Testis (tissue), 3 donors: ENCODE results near the gene TBX2. TPM values are rescaled to one million over a fixed set of nuclear protein-coding genes. Genes with fewer than 3 reads are reported as not detected.

Experiments
- DNase-seq: peaks from one replicate; pipeline ENCODE4 v3.0.0-alpha.2; 2019
- H3K27ac ChIP-seq, 2 donors: fragments of 200-600 bp; sonication (generic); one replicate each; pipeline ENCODE4 v1.5.1; 2019
- H3K27me3 ChIP-seq: fragments of 200-600 bp; sonication (generic); one replicate; pipeline ENCODE4 v1.5.1; 2019
- H3K36me3 ChIP-seq: fragments of 200-600 bp; sonication (generic); one replicate; pipeline ENCODE4 v1.5.1; 2017; ENCODE audit warnings: low read depth; ENCODE audit errors: missing control alignments
- H3K4me1 ChIP-seq: fragments of 200-600 bp; sonication (generic); one replicate; pipeline ENCODE4 v1.5.1; 2019
- H3K4me3 ChIP-seq, 2 donors: fragments of 200-600 bp; sonication (generic); one replicate each; pipeline ENCODE4 v1.5.1; 2017 to 2019
- H3K9me3 ChIP-seq: fragments of 200-600 bp; sonication (generic); one replicate; pipeline ENCODE4 v1.5.1; 2017
- CTCF ChIP-seq, 3 experiments: fragments of 450-650 bp in 2 of 3; fragments of 200-600 bp in 1 of 3; sonication (generic) in 1 of 3; IDR thresholded peaks; one replicate each; pipeline ENCODE4 v1.5.1; 2016 to 2019; ENCODE audit warnings: antibody characterized with exemption in 3 of 3, mild to moderate bottlenecking in 2 of 3, moderate library complexity in 1 of 3
- POLR2A ChIP-seq: fragments of 450-650 bp; IDR thresholded peaks from one replicate; pipeline ENCODE4 v1.6.1; 2017; ENCODE audit warnings: antibody characterized with exemption, mild to moderate bottlenecking, moderate library complexity
- WGBS, 2 donors: methylation state at CpG; one replicate each; pipeline ENCODE4 v1.1.5; 2018; 5-methylcytosine and 5-hydroxymethylcytosine counted together
- intact Hi-C: fragments of 100-400 bp; cut with DNase I; formaldehyde crosslinking; loops from one replicate; pipeline ENCODE4 v1.15.1; 2023; ENCODE audit warnings: low total_unique reads
- polyA plus RNA-seq: library from polyadenylated mRNA; stranded (reverse); fragments of 350-450 nt; fragmentation: Illumina TruSeq; extraction: RNeasy Lipid Tissue Mini Kit (QIAGEN cat#74804); gene quantifications from one replicate; pipeline ENCODE4 v1.2.3, GENCODE V29; 2014; ENCODE audit warnings: low read depth, low replicate concordance; ENCODE audit not compliant: insufficient read depth
- total RNA-seq, 2 donors: library from RNA; depleted of rRNA; stranded (reverse); fragments of >200 nt; gene quantifications; one replicate each; pipeline ENCODE4 v1.2.3, GENCODE V29; 2016

Gene TBX2
- total and polyA plus RNA-seq, 3 donors from 2014 or later: 14.8 to 29.6 (median 20.1) TPM

GRCh38 chr17:61390479-61390791, 9.2 kb upstream of the TBX2 start:
- no peak for DNase-seq
- intact Hi-C loops: loop anchor here (5.0 kb wide), 1 partner anchor 388 kb away; no protein-coding TSS in a partner anchor
- H3K4me1 ChIP-seq: peaks cover 22% of the 10 kb centered on the region
- H3K36me3 ChIP-seq: no peaks in the 10 kb centered on the region
- H3K4me3 ChIP-seq: no peak overlapping the region
- no peak overlapping the region for H3K27ac ChIP-seq
- H3K27me3 ChIP-seq: no peaks in the 10 kb centered on the region
- no peak for TF ChIP-seq POLR2A
- TF ChIP-seq CTCF (IDR thresholded peaks at IDR 0.05): no peak
- H3K9me3 ChIP-seq: no peaks in the 10 kb centered on the region
- 51 to 76% methylated on average over 2 to 11 of the region's 11 CpGs for WGBS, 2 donors

GRCh38 chr17:61391595-61392291, 7.9 kb upstream of the TBX2 start:
- Histone ChIP-seq H3K36me3 (no peaks in the 10 kb centered on the region), H3K9me3 (no peaks in the 10 kb centered on the region), H3K27ac (no peak overlapping the region), H3K27me3 (no peaks in the 10 kb centered on the region), H3K4me3 (no peak overlapping the region), H3K4me1 (peaks cover 22% of the 10 kb centered on the region)
- intact Hi-C loops: loop anchor here (5.0 kb wide), 1 partner anchor 389 kb away; no protein-coding TSS in a partner anchor
- WGBS, 2 donors: 89 to 95% methylated on average over 6 to 19 of the region's 19 CpGs
- no peak for DNase-seq
- TF ChIP-seq CTCF (IDR thresholded peaks at IDR 0.05): no peak
- no peak for TF ChIP-seq POLR2A

GRCh38 chr17:61392679-61393078, 7.0 kb upstream of the TBX2 start:
- Histone ChIP-seq H3K4me1 (peaks cover 27% of the 10 kb centered on the region), H3K27ac (no peak overlapping the region), H3K36me3 (no peaks in the 10 kb centered on the region), H3K4me3 (no peak overlapping the region), H3K9me3 (no peaks in the 10 kb centered on the region), H3K27me3 (no peaks in the 10 kb centered on the region)
- no peak for DNase-seq
- TF ChIP-seq CTCF (IDR thresholded peaks at IDR 0.05) (no peak), POLR2A (no peak)
- WGBS, 2 donors: 96% methylated on average over 3 of the region's 3 CpGs; no CpG with 5 or more reads in 1 of the 2 donors
- intact Hi-C loops: loop anchor here (5.0 kb wide), 1 partner anchor 390 kb away; no protein-coding TSS in a partner anchor

GRCh38 chr17:61393550-61393903, 6.1 kb upstream of the TBX2 start:
- TF ChIP-seq CTCF (IDR thresholded peaks at IDR 0.05) (no peak), POLR2A (no peak)
- Histone ChIP-seq H3K27me3 (no peaks in the 10 kb centered on the region), H3K4me1 (peaks cover 32% of the 10 kb centered on the region), H3K4me3 (no peak overlapping the region), H3K9me3 (no peaks in the 10 kb centered on the region), H3K27ac (no peak overlapping the region), H3K36me3 (no peaks in the 10 kb centered on the region)
- intact Hi-C loops: loop anchor here (5.0 kb wide), 1 partner anchor 391 kb away; no protein-coding TSS in a partner anchor
- WGBS, 2 donors: 100% methylated on average over 3 of the region's 3 CpGs; no CpG with 5 or more reads in 1 of the 2 donors
- no peak for DNase-seq
